GM23338 (cell line): ENCODE data around the gene TNFRSF1A. TPM values are rescaled to one million over a fixed set of nuclear protein-coding genes. Genes with fewer than 3 reads are reported as not detected.

ENCODE experiments used
- ATAC-seq: fragments of 200-7000 bp; cut with Tn5 transposase; 3 replicates; pipeline ENCODE4 v1.9.1; 2020
- DNase-seq: peaks from one replicate; pipeline ENCODE4 v3.0.0-alpha.2; 2015; ENCODE audit warnings: low spot score
- H2AFZ ChIP-seq: fragments of 200-600 bp; sonication (generic); 2 replicates; pipeline ENCODE4 v1.8.0; 2016; ENCODE audit warnings: antibody characterized with exemption, mild to moderate bottlenecking, moderate library complexity
- H3F3A ChIP-seq: fragments of 200-600 bp; sonication (generic); replicated peaks from 2 replicates; pipeline ENCODE4 v1.8.0; 2017; ENCODE audit warnings: antibody characterized with exemption, mixed run types, low read depth
- H3K27ac ChIP-seq: fragments of 200-600 bp; sonication (generic); 2 replicates; pipeline ENCODE4 v1.6.1; 2016; ENCODE audit warnings: low read depth
- H3K27me3 ChIP-seq: fragments of 200-600 bp; sonication (generic); 2 replicates; pipeline ENCODE4 v1.8.0; 2016; ENCODE audit warnings: mild to moderate bottlenecking, mixed run types, moderate library complexity; ENCODE audit not compliant: insufficient read depth
- H3K36me3 ChIP-seq: fragments of 200-600 bp; sonication (generic); 2 replicates; pipeline ENCODE4 v1.8.0; 2016; ENCODE audit warnings: mild to moderate bottlenecking; ENCODE audit not compliant: insufficient read depth
- H3K4me1 ChIP-seq: fragments of 200-600 bp; sonication (generic); 2 replicates; pipeline ENCODE4 v1.8.0; 2016; ENCODE audit warnings: mild to moderate bottlenecking, moderate library complexity; ENCODE audit not compliant: insufficient read depth
- H3K4me2 ChIP-seq: fragments of 200-600 bp; sonication (generic); 2 replicates; pipeline ENCODE4 v1.7.1; 2017; ENCODE audit warnings: mixed run types
- H3K4me3 ChIP-seq: fragments of 200-600 bp; sonication (generic); 2 replicates; pipeline ENCODE4 v1.6.1; 2016; ENCODE audit warnings: mixed run types
- H3K79me2 ChIP-seq: fragments of 200-600 bp; sonication (generic); replicated peaks from 2 replicates; pipeline ENCODE4 v1.8.0; 2017; ENCODE audit warnings: mild to moderate bottlenecking; ENCODE audit not compliant: insufficient read depth
- H3K9me2 ChIP-seq: fragments of 200-600 bp; sonication (generic); 2 replicates; pipeline ENCODE4 v1.8.0; 2017; ENCODE audit not compliant: insufficient read depth
- H4K20me1 ChIP-seq: fragments of 200-600 bp; sonication (generic); replicated peaks from 2 replicates; pipeline ENCODE4 v1.8.0; 2017; ENCODE audit warnings: mild to moderate bottlenecking; ENCODE audit not compliant: insufficient read depth
- H3K27ac Mint-ChIP-seq: 2 replicates; pipeline ENCODE4 v1.8.0; 2020; ENCODE audit warnings: inconsistent platforms, mild to moderate bottlenecking, moderate library complexity, mixed read lengths
- H3K27me3 Mint-ChIP-seq: 3 replicates; pipeline ENCODE4 v1.8.0; 2022; ENCODE audit warnings: low read depth, mild to moderate bottlenecking, moderate library complexity, mixed read lengths, inconsistent platforms; ENCODE audit not compliant: insufficient read depth, poor library complexity
- H3K36me3 Mint-ChIP-seq: 3 replicates; pipeline ENCODE4 v1.8.0; 2021; ENCODE audit warnings: low read depth, mild to moderate bottlenecking, inconsistent platforms, moderate library complexity, mixed read lengths
- H3K4me1 Mint-ChIP-seq: 3 replicates; pipeline ENCODE4 v1.8.0; 2020; ENCODE audit warnings: mild to moderate bottlenecking, inconsistent platforms, mixed read lengths
- H3K4me3 Mint-ChIP-seq: 3 replicates; pipeline ENCODE4 v1.8.0; 2021; ENCODE audit warnings: moderate library complexity, mild to moderate bottlenecking, inconsistent platforms, mixed read lengths
- H3K9me3 Mint-ChIP-seq: 3 replicates; pipeline ENCODE4 v1.8.0; 2020; ENCODE audit warnings: moderate library complexity, mild to moderate bottlenecking, inconsistent platforms, mixed read lengths
- CREB1 ChIP-seq: fragments of 250-450 bp; sonication (Bioruptor Pico); IDR thresholded peaks from 2 replicates; pipeline ENCODE4 v1.5.0; 2020; ENCODE audit warnings: low read depth, mild to moderate bottlenecking, moderate library complexity
- EZH2 ChIP-seq: fragments of 200-600 bp; sonication (generic); IDR thresholded peaks from one replicate; pipeline ENCODE4 v1.8.0; 2017; ENCODE audit warnings: antibody characterized with exemption, mild to moderate bottlenecking, low read depth; ENCODE audit not compliant: unreplicated experiment
- EZH2phosphoT487 ChIP-seq: fragments of 200-600 bp; sonication (generic); IDR thresholded peaks from one replicate; pipeline ENCODE4 v1.8.1; 2018; ENCODE audit warnings: antibody characterized with exemption; ENCODE audit not compliant: unreplicated experiment
- NANOG ChIP-seq: IDR thresholded peaks from 2 replicates; pipeline ENCODE4 v1.6.1; 2016; ENCODE audit warnings: antibody characterized with exemption, borderline replicate concordance
- POLR2AphosphoS5 ChIP-seq: IDR thresholded peaks from 2 replicates; pipeline ENCODE4 v1.6.1; 2016; ENCODE audit warnings: antibody characterized with exemption, low read depth
- STAT1 ChIP-seq: IDR thresholded peaks from one replicate; pipeline ENCODE4 v1.6.1; 2016; ENCODE audit warnings: antibody characterized with exemption; ENCODE audit not compliant: unreplicated experiment
- ZNF114 ChIP-seq: fragments of 250-450 bp; sonication (Bioruptor Pico); IDR thresholded peaks from 2 replicates; pipeline ENCODE4 v1.5.0; 2020; ENCODE audit warnings: mild to moderate bottlenecking, moderate library complexity
- polyA plus RNA-seq: library from polyadenylated mRNA; unstranded; fragments of >200 nt; fragmentation: Nextera tagmentation; extraction: Ambion mirVana; gene quantifications from 2 replicates; pipeline ENCODE4 v1.2.1, GENCODE V29; 2016
- total RNA-seq: library from RNA; depleted of rRNA; stranded (reverse); fragments of >200 nt; shearing (Covaris generic); gene quantifications from 2 replicates; pipeline ENCODE4 v1.2.3, GENCODE V29; 2014
- TF ChIP-seq, protein P1 (sequence below): IDR thresholded peaks from one replicate; pipeline ENCODE4 v1.6.1; 2018; ENCODE audit warnings: antibody characterized with exemption; ENCODE audit not compliant: unreplicated experiment
- TF ChIP-seq, protein P2 (sequence below): IDR thresholded peaks from 2 replicates; pipeline ENCODE4 v1.6.1; 2016; ENCODE audit warnings: antibody characterized with exemption

The TNFRSF1A gene
- total and polyA plus RNA-seq, 2 experiments from 2014 or later: 24.3 to 43.4 TPM

DNA sequence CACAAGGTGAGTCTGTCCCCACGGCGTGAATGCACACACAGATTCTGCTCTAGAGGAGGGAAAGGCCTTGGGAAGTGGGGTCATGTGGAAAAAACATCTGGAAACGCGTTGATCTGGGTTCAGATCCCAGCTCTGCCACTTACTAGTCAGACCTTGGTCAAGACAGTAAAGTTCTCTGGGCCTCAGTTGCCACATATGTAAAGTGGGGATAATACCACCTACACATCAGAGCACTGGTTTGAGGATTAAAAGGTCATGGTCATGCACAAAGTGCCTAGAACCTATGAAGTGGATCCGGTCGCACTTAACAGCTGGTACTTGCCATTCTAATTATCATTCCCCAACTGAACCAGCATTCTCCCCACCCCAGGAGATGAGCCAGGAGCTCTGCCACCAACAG lies 26.7 kb downstream of the TNFRSF1A start:
- H3F3A ChIP-seq: no peaks in the 10 kb centered on the region
- H3K36me3 Mint-ChIP-seq: peaks cover 43% of the 10 kb centered on the region
- H2AFZ ChIP-seq: no peak overlapping the region
- H4K20me1 ChIP-seq: no peaks in the 10 kb centered on the region
- peaks cover under 1% of the 10 kb centered on the region; the same call in 1 of the 2 replicates for H3K27me3 ChIP-seq
- ATAC-seq: no peak
- H3K27ac ChIP-seq: no peak overlapping the region
- H3K36me3 ChIP-seq: peaks cover 7% of the 10 kb centered on the region
- no peak for DNase-seq
- peaks cover 26% of the 10 kb centered on the region for H3K27me3 Mint-ChIP-seq
- H3K4me3 ChIP-seq: no peak overlapping the region
- no peak overlapping the region for H3K4me3 Mint-ChIP-seq
- TF ChIP-seq NANOG: no peak
- no peak for TF ChIP-seq STAT1
- TF ChIP-seq, protein P1, sequence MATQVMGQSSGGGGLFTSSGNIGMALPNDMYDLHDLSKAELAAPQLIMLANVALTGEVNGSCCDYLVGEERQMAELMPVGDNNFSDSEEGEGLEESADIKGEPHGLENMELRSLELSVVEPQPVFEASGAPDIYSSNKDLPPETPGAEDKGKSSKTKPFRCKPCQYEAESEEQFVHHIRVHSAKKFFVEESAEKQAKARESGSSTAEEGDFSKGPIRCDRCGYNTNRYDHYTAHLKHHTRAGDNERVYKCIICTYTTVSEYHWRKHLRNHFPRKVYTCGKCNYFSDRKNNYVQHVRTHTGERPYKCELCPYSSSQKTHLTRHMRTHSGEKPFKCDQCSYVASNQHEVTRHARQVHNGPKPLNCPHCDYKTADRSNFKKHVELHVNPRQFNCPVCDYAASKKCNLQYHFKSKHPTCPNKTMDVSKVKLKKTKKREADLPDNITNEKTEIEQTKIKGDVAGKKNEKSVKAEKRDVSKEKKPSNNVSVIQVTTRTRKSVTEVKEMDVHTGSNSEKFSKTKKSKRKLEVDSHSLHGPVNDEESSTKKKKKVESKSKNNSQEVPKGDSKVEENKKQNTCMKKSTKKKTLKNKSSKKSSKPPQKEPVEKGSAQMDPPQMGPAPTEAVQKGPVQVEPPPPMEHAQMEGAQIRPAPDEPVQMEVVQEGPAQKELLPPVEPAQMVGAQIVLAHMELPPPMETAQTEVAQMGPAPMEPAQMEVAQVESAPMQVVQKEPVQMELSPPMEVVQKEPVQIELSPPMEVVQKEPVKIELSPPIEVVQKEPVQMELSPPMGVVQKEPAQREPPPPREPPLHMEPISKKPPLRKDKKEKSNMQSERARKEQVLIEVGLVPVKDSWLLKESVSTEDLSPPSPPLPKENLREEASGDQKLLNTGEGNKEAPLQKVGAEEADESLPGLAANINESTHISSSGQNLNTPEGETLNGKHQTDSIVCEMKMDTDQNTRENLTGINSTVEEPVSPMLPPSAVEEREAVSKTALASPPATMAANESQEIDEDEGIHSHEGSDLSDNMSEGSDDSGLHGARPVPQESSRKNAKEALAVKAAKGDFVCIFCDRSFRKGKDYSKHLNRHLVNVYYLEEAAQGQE: no peak
- TF ChIP-seq, protein P2, sequence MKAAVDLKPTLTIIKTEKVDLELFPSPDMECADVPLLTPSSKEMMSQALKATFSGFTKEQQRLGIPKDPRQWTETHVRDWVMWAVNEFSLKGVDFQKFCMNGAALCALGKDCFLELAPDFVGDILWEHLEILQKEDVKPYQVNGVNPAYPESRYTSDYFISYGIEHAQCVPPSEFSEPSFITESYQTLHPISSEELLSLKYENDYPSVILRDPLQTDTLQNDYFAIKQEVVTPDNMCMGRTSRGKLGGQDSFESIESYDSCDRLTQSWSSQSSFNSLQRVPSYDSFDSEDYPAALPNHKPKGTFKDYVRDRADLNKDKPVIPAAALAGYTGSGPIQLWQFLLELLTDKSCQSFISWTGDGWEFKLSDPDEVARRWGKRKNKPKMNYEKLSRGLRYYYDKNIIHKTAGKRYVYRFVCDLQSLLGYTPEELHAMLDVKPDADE: no peak
- no peak for TF ChIP-seq EZH2
- TF ChIP-seq ZNF114 (CRISPR knock-in tag): no peak
- no peak for TF ChIP-seq CREB1 (CRISPR knock-in tag)
- no peak for TF ChIP-seq EZH2phosphoT487
- no peak for TF ChIP-seq POLR2AphosphoS5
- no peaks in the 10 kb centered on the region; the same call in 2 of the 3 replicates for H3K9me3 Mint-ChIP-seq
- H3K4me2 ChIP-seq: no peak overlapping the region
- H3K9me2 ChIP-seq: no peaks in the 10 kb centered on the region
- peaks cover 38% of the 10 kb centered on the region for H3K4me1 Mint-ChIP-seq
- peaks cover 27% of the 10 kb centered on the region for H3K4me1 ChIP-seq
- no peak overlapping the region for H3K27ac Mint-ChIP-seq
- H3K79me2 ChIP-seq: no peaks in the 10 kb centered on the region

DNA sequence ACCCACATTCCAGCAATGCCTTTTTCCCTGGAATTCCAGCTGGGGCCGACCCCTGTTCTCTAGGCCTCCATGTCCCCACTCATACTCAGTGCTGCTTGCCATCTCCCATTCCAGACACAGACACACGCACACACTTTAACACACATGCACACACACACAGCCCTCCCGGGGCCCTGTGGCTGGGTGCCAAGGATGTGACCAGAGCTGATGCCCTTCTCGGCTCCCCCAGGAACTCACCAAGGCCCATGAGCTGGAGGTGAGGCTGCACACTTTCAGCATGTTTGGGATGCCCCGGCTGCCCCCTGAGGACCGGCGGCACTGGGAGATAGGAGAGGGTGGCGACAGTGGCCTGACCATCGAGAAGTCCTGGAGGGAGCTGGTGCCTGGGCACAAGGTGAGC lies 27.1 kb downstream of the TNFRSF1A start:
- no peaks in the 10 kb centered on the region for H3K79me2 ChIP-seq
- H3K4me1 ChIP-seq: peaks cover 29% of the 10 kb centered on the region
- H3K4me1 Mint-ChIP-seq: peaks cover 35% of the 10 kb centered on the region
- H3K27ac ChIP-seq: no peak overlapping the region
- H3K27me3 Mint-ChIP-seq: peaks cover 25% of the 10 kb centered on the region
- H3K4me3 Mint-ChIP-seq: no peak overlapping the region
- H3K9me3 Mint-ChIP-seq: no peaks in the 10 kb centered on the region; the same call in 2 of the 3 replicates
- H2AFZ ChIP-seq: no peak overlapping the region
- no peak overlapping the region for H3K4me3 ChIP-seq
- TF ChIP-seq EZH2: no peak
- H3K27me3 ChIP-seq: peaks cover 4% of the 10 kb centered on the region
- no peak overlapping the region for H3K4me2 ChIP-seq
- peak overlapping the region; percentile 62; the same call in 1 of the 2 replicates for H3K27ac Mint-ChIP-seq
- no peak for ATAC-seq
- H3K36me3 Mint-ChIP-seq: peaks cover 40% of the 10 kb centered on the region
- no peak for DNase-seq
- no peaks in the 10 kb centered on the region for H3F3A ChIP-seq
- H4K20me1 ChIP-seq: no peaks in the 10 kb centered on the region
- H3K36me3 ChIP-seq: peaks cover 3% of the 10 kb centered on the region; the same call in 1 of the 2 replicates
- no peaks in the 10 kb centered on the region for H3K9me2 ChIP-seq
